Prostate gland (tissue), 2 donors: ENCODE measurements around the gene NUP160.

Experiments used
- CTCF ChIP-seq, 4 experiments: fragments of 200-600 bp in 2 of 4; fragments of 450-650 bp in 2 of 4; sonication (generic) in 2 of 4; IDR thresholded peaks; 1 replicate in 3 of 4; 2 replicates in 1 of 4; pipeline ENCODE4 v1.5.1; 2016 to 2019; ENCODE audit warnings: antibody characterized with exemption in 4 of 4, mild to moderate bottlenecking in 2 of 4, moderate library complexity in 2 of 4
- POLR2A ChIP-seq: fragments of 450-650 bp; IDR thresholded peaks from one replicate; pipeline ENCODE4 v1.6.1; 2016; ENCODE audit warnings: antibody characterized with exemption, mild to moderate bottlenecking
- POLR2AphosphoS5 ChIP-seq: sonication (generic); formaldehyde crosslinking; IDR thresholded peaks from one replicate; pipeline ENCODE4 v1.6.1; 2017; ENCODE audit warnings: antibody characterized with exemption

- TF ChIP-seq POLR2A (no peak), CTCF (IDR thresholded peaks at IDR 0.05) (no peak), POLR2AphosphoS5 (no peak)
These were observed 46.9 kb upstream of the NUP160 start for GRCh38 chr11:47895035-47895434.
